Neural cell (in vitro differentiated cells): Measurements from ENCODE around the gene ZNF606. TPM values are rescaled to one million over a fixed set of nuclear protein-coding genes. Genes with fewer than 3 reads are reported as not detected.

Experiments
- H2AFZ ChIP-seq: fragments of 200-600, 300-800 bp; sonication (generic), shearing (Covaris generic); 2 replicates; pipeline ENCODE4 v1.6.0; 2014; ENCODE audit warnings: low read depth, mild to moderate bottlenecking, antibody characterized with exemption, low read length, moderate library complexity
- H3F3A ChIP-seq: fragments of 200-600 bp; shearing (Covaris generic); 2 replicates; pipeline ENCODE4 v1.6.1; 2016; ENCODE audit warnings: mild to moderate bottlenecking, moderate library complexity, mixed read lengths, antibody characterized with exemption, low read length; ENCODE audit not compliant: insufficient read depth, poor library complexity, severe bottlenecking
- H3K27ac ChIP-seq: fragments of 200-600, 300-800 bp; sonication (generic), shearing (Covaris generic); 2 replicates; pipeline ENCODE4 v1.5.1; 2014; ENCODE audit warnings: mild to moderate bottlenecking, low read length, moderate library complexity
- H3K27me3 ChIP-seq: fragments of 300-800, 200-600 bp; sonication (generic), shearing (Covaris generic); 2 replicates; pipeline ENCODE4 v1.6.0; 2014; ENCODE audit warnings: mild to moderate bottlenecking, low read depth, low read length, moderate library complexity; ENCODE audit not compliant: insufficient read depth
- H3K36me3 ChIP-seq: fragments of 300-800, 200-600 bp; sonication (generic), shearing (Covaris generic); 2 replicates; pipeline ENCODE4 v1.5.1; 2014; ENCODE audit warnings: mild to moderate bottlenecking, antibody characterized with exemption, low read length, moderate library complexity; ENCODE audit not compliant: insufficient read depth
- H3K4me2 ChIP-seq: fragments of 300-800, 200-600 bp; sonication (generic), shearing (Covaris generic); 2 replicates; pipeline ENCODE4 v1.6.0; 2014; ENCODE audit warnings: mild to moderate bottlenecking, low read length
- H3K4me3 ChIP-seq: fragments of 300-800, 200-600 bp; sonication (generic), shearing (Covaris generic); 2 replicates; pipeline ENCODE4 v1.5.1; 2014; ENCODE audit warnings: mild to moderate bottlenecking, low read length, moderate library complexity
- H3K79me2 ChIP-seq: fragments of 200-600 bp; shearing (Covaris generic); replicated peaks from 2 replicates; pipeline ENCODE4 v1.6.0; 2014; ENCODE audit warnings: mild to moderate bottlenecking, low read length, moderate library complexity; ENCODE audit not compliant: insufficient read depth
- H3K9ac ChIP-seq: fragments of 300-800, 200-600 bp; sonication (generic), shearing (Covaris generic); 2 replicates; pipeline ENCODE4 v1.6.1; 2016; ENCODE audit warnings: mild to moderate bottlenecking, low read length, mixed read lengths
- H3K9me2 ChIP-seq: fragments of 200-600 bp; shearing (Covaris generic); 2 replicates; pipeline ENCODE4 v1.6.1; 2016; ENCODE audit warnings: mild to moderate bottlenecking, low read length, mixed read lengths; ENCODE audit not compliant: insufficient read depth
- H3K9me3 ChIP-seq: fragments of 200-600, 300-800 bp; sonication (generic), shearing (Covaris generic); 2 replicates; pipeline ENCODE4 v1.6.1; 2016; ENCODE audit warnings: mild to moderate bottlenecking, mixed run types, low read length, moderate library complexity, mixed read lengths
- H4K20me1 ChIP-seq: fragments of 200-600 bp; shearing (Covaris generic); 2 replicates; pipeline ENCODE4 v1.6.1; 2016; ENCODE audit warnings: mild to moderate bottlenecking, mixed run types; ENCODE audit not compliant: insufficient read depth
- CTCF ChIP-seq: fragments of 450-650 bp; IDR thresholded peaks from 2 replicates; pipeline ENCODE4 v1.5.1; 2014; ENCODE audit warnings: antibody characterized with exemption, mild to moderate bottlenecking, moderate library complexity; ENCODE audit not compliant: poor library complexity, severe bottlenecking
- EP300 ChIP-seq: fragments of 450-650 bp; conservative IDR thresholded peaks from 2 replicates; pipeline ENCODE4 v1.6.1; 2014; ENCODE audit warnings: antibody characterized with exemption, mild to moderate bottlenecking, moderate library complexity; ENCODE audit not compliant: poor library complexity, severe bottlenecking
- EZH2 ChIP-seq: fragments of 200-600, 300-800 bp; shearing (Covaris generic), sonication (generic); IDR thresholded peaks from 2 replicates; pipeline ENCODE4 v1.6.1; 2014; ENCODE audit warnings: antibody characterized with exemption, low read length, borderline replicate concordance, mild to moderate bottlenecking; ENCODE audit not compliant: insufficient read depth, poor library complexity, severe bottlenecking
- MXI1 ChIP-seq: fragments of 450-650 bp; conservative IDR thresholded peaks from 2 replicates; pipeline ENCODE4 v1.6.1; 2014; ENCODE audit warnings: antibody characterized with exemption, mild to moderate bottlenecking; ENCODE audit not compliant: poor library complexity, severe bottlenecking
- POLR2AphosphoS5 ChIP-seq: IDR thresholded peaks from 2 replicates; pipeline ENCODE4 v1.6.1; 2012
- RAD21 ChIP-seq: fragments of 450-650 bp; conservative IDR thresholded peaks from 2 replicates; pipeline ENCODE4 v1.6.1; 2014; ENCODE audit warnings: antibody characterized with exemption, mild to moderate bottlenecking, moderate library complexity
- SMC3 ChIP-seq: fragments of 450-650 bp; conservative IDR thresholded peaks from 2 replicates; pipeline ENCODE4 v1.6.1; 2014; ENCODE audit warnings: antibody characterized with exemption, mild to moderate bottlenecking, moderate library complexity; ENCODE audit not compliant: poor library complexity
- TAF1 ChIP-seq: IDR thresholded peaks from 2 replicates; pipeline ENCODE4 v1.6.1; 2012; ENCODE audit warnings: low read depth
- polyA plus RNA-seq: library from polyadenylated mRNA; depleted of rRNA; stranded (reverse); fragments of >200 nt; gene quantifications from 2 replicates; pipeline ENCODE4 v1.2.3, GENCODE V29; 2014
- TF ChIP-seq, protein P1 (sequence below): IDR thresholded peaks from 2 replicates; pipeline ENCODE4 v1.6.1; 2012; ENCODE audit warnings: borderline replicate concordance

The ZNF606 gene
- polyA plus RNA-seq, 1 donor from 2014 or later, result 39.1 TPM

GRCh38 chr19:58001895-58002369 lies 688 bp downstream of the ZNF606 start:
- peaks cover 23% of the 10 kb centered on the region for H3K79me2 ChIP-seq
- peaks cover 50% of the 10 kb centered on the region for H3K36me3 ChIP-seq
- peak overlapping the region; percentile 95 for H3K27ac ChIP-seq
- H3K9ac ChIP-seq, result peak overlapping the region; percentile 99
- TF ChIP-seq POLR2AphosphoS5 (peak; percentile 16), SMC3 (no peak)
- no peaks in the 10 kb centered on the region for H4K20me1 ChIP-seq
- no peaks in the 10 kb centered on the region for H3K27me3 ChIP-seq
- H3F3A ChIP-seq, result no peaks in the 10 kb centered on the region
- peak overlapping the region; percentile 95 for H2AFZ ChIP-seq
- no peaks in the 10 kb centered on the region for H3K9me2 ChIP-seq
- H3K4me2 ChIP-seq, result peak overlapping the region; percentile 65
- H3K4me3 ChIP-seq, result peak overlapping the region; percentile 97
- peaks cover 34% of the 10 kb centered on the region for H3K9me3 ChIP-seq

- Histone ChIP-seq H2AFZ (no peak overlapping the region), H3K27ac (no peak overlapping the region), H3K4me2 (no peak overlapping the region), H3K79me2 (peaks cover 23% of the 10 kb centered on the region), H3K9me2 (no peaks in the 10 kb centered on the region), H4K20me1 (no peaks in the 10 kb centered on the region), H3K36me3 (peaks cover 48% of the 10 kb centered on the region), H3F3A (no peaks in the 10 kb centered on the region), H3K4me3 (peak overlapping the region; percentile 97), H3K9ac (no peak overlapping the region), H3K27me3 (no peaks in the 10 kb centered on the region), H3K9me3 (peaks cover 40% of the 10 kb centered on the region)
- TF ChIP-seq, protein P1, sequence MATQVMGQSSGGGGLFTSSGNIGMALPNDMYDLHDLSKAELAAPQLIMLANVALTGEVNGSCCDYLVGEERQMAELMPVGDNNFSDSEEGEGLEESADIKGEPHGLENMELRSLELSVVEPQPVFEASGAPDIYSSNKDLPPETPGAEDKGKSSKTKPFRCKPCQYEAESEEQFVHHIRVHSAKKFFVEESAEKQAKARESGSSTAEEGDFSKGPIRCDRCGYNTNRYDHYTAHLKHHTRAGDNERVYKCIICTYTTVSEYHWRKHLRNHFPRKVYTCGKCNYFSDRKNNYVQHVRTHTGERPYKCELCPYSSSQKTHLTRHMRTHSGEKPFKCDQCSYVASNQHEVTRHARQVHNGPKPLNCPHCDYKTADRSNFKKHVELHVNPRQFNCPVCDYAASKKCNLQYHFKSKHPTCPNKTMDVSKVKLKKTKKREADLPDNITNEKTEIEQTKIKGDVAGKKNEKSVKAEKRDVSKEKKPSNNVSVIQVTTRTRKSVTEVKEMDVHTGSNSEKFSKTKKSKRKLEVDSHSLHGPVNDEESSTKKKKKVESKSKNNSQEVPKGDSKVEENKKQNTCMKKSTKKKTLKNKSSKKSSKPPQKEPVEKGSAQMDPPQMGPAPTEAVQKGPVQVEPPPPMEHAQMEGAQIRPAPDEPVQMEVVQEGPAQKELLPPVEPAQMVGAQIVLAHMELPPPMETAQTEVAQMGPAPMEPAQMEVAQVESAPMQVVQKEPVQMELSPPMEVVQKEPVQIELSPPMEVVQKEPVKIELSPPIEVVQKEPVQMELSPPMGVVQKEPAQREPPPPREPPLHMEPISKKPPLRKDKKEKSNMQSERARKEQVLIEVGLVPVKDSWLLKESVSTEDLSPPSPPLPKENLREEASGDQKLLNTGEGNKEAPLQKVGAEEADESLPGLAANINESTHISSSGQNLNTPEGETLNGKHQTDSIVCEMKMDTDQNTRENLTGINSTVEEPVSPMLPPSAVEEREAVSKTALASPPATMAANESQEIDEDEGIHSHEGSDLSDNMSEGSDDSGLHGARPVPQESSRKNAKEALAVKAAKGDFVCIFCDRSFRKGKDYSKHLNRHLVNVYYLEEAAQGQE, result no peak
- TF ChIP-seq EP300 (no peak), RAD21 (no peak), MXI1 (no peak), SMC3 (no peak), POLR2AphosphoS5 (no peak), CTCF (no peak), TAF1 (no peak), EZH2 (no peak)
Observed at GRCh38 chr19:58000677-58001076, 1.9 kb downstream of the ZNF606 start.

DNA sequence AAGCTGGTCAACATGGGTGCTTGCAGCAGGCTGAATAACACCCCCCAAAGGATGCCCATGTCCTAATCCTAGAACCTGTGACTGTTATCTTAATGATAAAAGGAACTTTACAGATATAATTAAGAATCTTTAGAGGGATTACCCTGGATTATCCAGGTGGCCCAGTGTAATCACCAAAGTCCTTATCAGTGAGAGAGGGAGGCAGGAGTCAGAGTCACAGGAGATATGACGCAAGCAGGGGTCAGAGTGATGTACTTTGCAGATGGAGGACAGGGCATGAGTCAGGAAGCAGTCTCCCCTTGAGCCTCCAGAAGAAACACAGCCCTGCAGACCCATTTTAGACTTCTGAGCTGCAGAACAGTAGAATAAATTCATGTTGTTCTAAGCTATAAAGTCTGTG lies 9.8 kb downstream of the ZNF606 start:
- Histone ChIP-seq H3K36me3 (peaks cover 55% of the 10 kb centered on the region), H3K79me2 (peaks cover 4% of the 10 kb centered on the region)

More for the DNA sequence above, 9.8 kb downstream of the ZNF606 start:
- TF ChIP-seq SMC3 (no peak), EP300 (no peak), RAD21 (no peak)
- peaks cover 59% of the 10 kb centered on the region for H3K9me3 ChIP-seq
- H3F3A ChIP-seq, result no peaks in the 10 kb centered on the region
- H3K4me3 ChIP-seq, result no peak overlapping the region
- no peak overlapping the region for H3K9ac ChIP-seq
- H3K4me2 ChIP-seq, result no peak overlapping the region
- H3K27me3 ChIP-seq, result no peaks in the 10 kb centered on the region
- no peak overlapping the region for H2AFZ ChIP-seq
- no peaks in the 10 kb centered on the region for H4K20me1 ChIP-seq
- H3K9me2 ChIP-seq, result no peaks in the 10 kb centered on the region
- no peak overlapping the region for H3K27ac ChIP-seq
